Measurements from ENCODE around the gene LIPT2.

Gene LIPT2

GRCh38 chr11:74462631-74463030, 30.9 kb downstream of the LIPT2 start:
- TF ChIP-seq ESRRG (CRISPR knock-in tag; IDR thresholded peaks at IDR 0.05): no peak
- no peak for TF ChIP-seq ARNTL (CRISPR knock-in tag; IDR thresholded peaks at IDR 0.05; ENCODE audit: borderline replicate concordance, low read depth)
- TF ChIP-seq GLIS3 (CRISPR knock-in tag; IDR thresholded peaks at IDR 0.05): no peak
- no peak for TF ChIP-seq OSR1 (CRISPR knock-in tag; IDR thresholded peaks at IDR 0.05)
- no peak for TF ChIP-seq TSHZ2 (CRISPR knock-in tag; IDR thresholded peaks at IDR 0.05)
- no peak for TF ChIP-seq TCF4 (CRISPR knock-in tag; IDR thresholded peaks at IDR 0.05; ENCODE audit: borderline replicate concordance)
- no peak for TF ChIP-seq SNAI2 (CRISPR knock-in tag; IDR thresholded peaks at IDR 0.05)
- TF ChIP-seq ZC3H10 (CRISPR knock-in tag; IDR thresholded peaks at IDR 0.05): no peak
- no peak for TF ChIP-seq RARB (CRISPR knock-in tag; IDR thresholded peaks at IDR 0.05)
- TF ChIP-seq ZNF565 (CRISPR knock-in tag; conservative IDR thresholded peaks at IDR 0.05; ENCODE audit: low read depth): no peak
- no peak for TF ChIP-seq PATZ1 (CRISPR knock-in tag; IDR thresholded peaks at IDR 0.05; ENCODE audit: borderline replicate concordance)
- no peak for TF ChIP-seq TOX (CRISPR knock-in tag; IDR thresholded peaks at IDR 0.05; ENCODE audit: borderline replicate concordance)
- ATAC-seq: no peak

GRCh38 chr11:74462009-74462408, 31.5 kb downstream of the LIPT2 start:
- no peak for TF ChIP-seq ESRRG (CRISPR knock-in tag; IDR thresholded peaks at IDR 0.05)
- TF ChIP-seq POU6F1 (CRISPR knock-in tag; IDR thresholded peaks at IDR 0.05; ENCODE audit: borderline replicate concordance, low read depth): no peak
- TF ChIP-seq TSHZ2 (CRISPR knock-in tag; IDR thresholded peaks at IDR 0.05): no peak
- no peak for TF ChIP-seq ZFP3 (CRISPR knock-in tag; IDR thresholded peaks at IDR 0.05)
- TF ChIP-seq CSRNP3 (CRISPR knock-in tag; IDR thresholded peaks at IDR 0.05): no peak
- TF ChIP-seq PATZ1 (CRISPR knock-in tag; IDR thresholded peaks at IDR 0.05; ENCODE audit: borderline replicate concordance): no peak
- no peak for TF ChIP-seq OSR1 (CRISPR knock-in tag; IDR thresholded peaks at IDR 0.05)
- no peak for TF ChIP-seq GLIS3 (CRISPR knock-in tag; IDR thresholded peaks at IDR 0.05)
- TF ChIP-seq RARB (CRISPR knock-in tag; IDR thresholded peaks at IDR 0.05): no peak
- no peak for TF ChIP-seq TCF4 (CRISPR knock-in tag; IDR thresholded peaks at IDR 0.05; ENCODE audit: borderline replicate concordance)
- TF ChIP-seq ARNTL (CRISPR knock-in tag; IDR thresholded peaks at IDR 0.05; ENCODE audit: borderline replicate concordance, low read depth): no peak
- no peak for TF ChIP-seq TOX (CRISPR knock-in tag; IDR thresholded peaks at IDR 0.05; ENCODE audit: borderline replicate concordance)
- TF ChIP-seq CREB5 (CRISPR knock-in tag; IDR thresholded peaks at IDR 0.05; ENCODE audit: low read depth): no peak
- TF ChIP-seq ZNF565 (CRISPR knock-in tag; conservative IDR thresholded peaks at IDR 0.05; ENCODE audit: low read depth): no peak
- TF ChIP-seq PPARA (CRISPR knock-in tag; IDR thresholded peaks at IDR 0.05; ENCODE audit: borderline replicate concordance): no peak
- TF ChIP-seq ZNF8 (CRISPR knock-in tag; IDR thresholded peaks at IDR 0.05): no peak
- TF ChIP-seq ZC3H10 (CRISPR knock-in tag; IDR thresholded peaks at IDR 0.05): no peak
- no peak for TF ChIP-seq ZFP30 (CRISPR knock-in tag; IDR thresholded peaks at IDR 0.05)
- no peak for ATAC-seq

All from SK-N-SH treated with all-trans-retinoic acid at 6 μM for 48 hours (cell line).